Fibroblast of skin of right quadriceps (primary cell): ENCODE data around the gene TYMP.

Experiments
- DNase-seq: peaks from one replicate; pipeline ENCODE4 v3.0.0-alpha.2; 2013

Gene TYMP

GRCh38 chr22:50504369-50505211, 25.2 kb downstream of the TYMP start:
- no peak for DNase-seq

- DNase-seq: no peak
Measured at GRCh38 chr22:50503475-50504145, 26.2 kb downstream of the TYMP start.

- DNase-seq: no peak
Measured at GRCh38 chr22:50502628-50503474, 27.0 kb downstream of the TYMP start.

GRCh38 chr22:50502096-50502495, 27.7 kb downstream of the TYMP start:
- no peak for DNase-seq

- no peak for DNase-seq
Measured at GRCh38 chr22:50500452-50500851, 29.4 kb downstream of the TYMP start.

GRCh38 chr22:50498322-50498890, 31.4 kb downstream of the TYMP start:
- DNase-seq: peak; percentile 46

GRCh38 chr22:50497093-50497492, 32.7 kb downstream of the TYMP start:
- no peak for DNase-seq

- DNase-seq: no peak
Measured at GRCh38 chr22:50490531-50491308, 39.1 kb downstream of the TYMP start.

GRCh38 chr22:50489363-50490243, 40.2 kb downstream of the TYMP start:
- DNase-seq: no peak

GRCh38 chr22:50488886-50489285, 40.9 kb downstream of the TYMP start:
- no peak for DNase-seq

GRCh38 chr22:50488006-50488677, 41.7 kb downstream of the TYMP start:
- DNase-seq: no peak

- no peak for DNase-seq
Measured at GRCh38 chr22:50487290-50488005, 42.4 kb downstream of the TYMP start.

GRCh38 chr22:50486561-50487289, 43.1 kb downstream of the TYMP start, which contains the start of gene MIOX:
Gene MIOX, plus strand, starts transcription at chr22:50486859. Its CDS starts 39 bp downstream, at chr22:50486898.
- DNase-seq: no peak

GRCh38 chr22:50485221-50486131, 44.3 kb downstream of the TYMP start:
- no peak for DNase-seq

- no peak for DNase-seq
Measured at GRCh38 chr22:50483977-50484853, 45.6 kb downstream of the TYMP start.

GRCh38 chr22:50483556-50483955, 46.3 kb downstream of the TYMP start:
- no peak for DNase-seq

GRCh38 chr22:50483106-50483505, 46.7 kb downstream of the TYMP start:
- no peak for DNase-seq
